ENCODE data around the gene RABGGTA. TPM values are rescaled to one million over a fixed set of nuclear protein-coding genes. Genes with fewer than 3 reads are reported as not detected.

Gene RABGGTA
- total RNA-seq, 1 donor from 2014 or later = 38.4 TPM

GRCh38 chr14:24269368-24269767 lies 2.0 kb downstream of the RABGGTA start:
- DNase-seq (ENCODE audit: low spot score) = no peak
- H3K36me3 Mint-ChIP-seq (ENCODE audit: low read depth) = peaks cover 28% of the 10 kb centered on the region
- H3K9me3 Mint-ChIP-seq = no peaks in the 10 kb centered on the region
- no peak overlapping the region for H3K4me3 Mint-ChIP-seq (ENCODE audit: low read depth)
- H3K27me3 Mint-ChIP-seq (ENCODE audit: low read depth) = no peaks in the 10 kb centered on the region
- intact Hi-C loops (cut with micrococcal nuclease) = no loop called here
- H3K27ac Mint-ChIP-seq = no peak overlapping the region
- peaks cover 30% of the 10 kb centered on the region for H3K4me1 Mint-ChIP-seq (ENCODE audit: low read depth)

- Mint-ChIP-seq H3K9me3 (no peaks in the 10 kb centered on the region), H3K27ac (no peak overlapping the region), H3K4me1 (ENCODE audit: low read depth) (peaks cover 19% of the 10 kb centered on the region), H3K27me3 (ENCODE audit: low read depth) (no peaks in the 10 kb centered on the region), H3K36me3 (ENCODE audit: low read depth) (peaks cover 28% of the 10 kb centered on the region), H3K4me3 (ENCODE audit: low read depth) (no peak overlapping the region)
- intact Hi-C loops (cut with micrococcal nuclease) = no loop called here
- no peak for DNase-seq (ENCODE audit: low spot score)
Observed at GRCh38 chr14:24268225-24268624, 3.2 kb downstream of the RABGGTA start.

- no peak overlapping the region for H3K27ac Mint-ChIP-seq
- H3K27me3 Mint-ChIP-seq (ENCODE audit: low read depth) = no peaks in the 10 kb centered on the region
- no peaks in the 10 kb centered on the region for H3K9me3 Mint-ChIP-seq
- H3K36me3 Mint-ChIP-seq (ENCODE audit: low read depth) = peaks cover 28% of the 10 kb centered on the region
- intact Hi-C loops (cut with micrococcal nuclease) = no loop called here
- H3K4me3 Mint-ChIP-seq (ENCODE audit: low read depth) = no peak overlapping the region
- H3K4me1 Mint-ChIP-seq (ENCODE audit: low read depth) = peaks cover 14% of the 10 kb centered on the region
- no peak for DNase-seq (ENCODE audit: low spot score)
Observed at GRCh38 chr14:24267516-24267915, 3.9 kb downstream of the RABGGTA start.

GRCh38 chr14:24266344-24267244 lies 4.8 kb downstream of the RABGGTA start:
- Mint-ChIP-seq H3K36me3 (ENCODE audit: low read depth) (peaks cover 28% of the 10 kb centered on the region), H3K4me1 (ENCODE audit: low read depth) (peaks cover 6% of the 10 kb centered on the region), H3K27ac (no peak overlapping the region), H3K4me3 (ENCODE audit: low read depth) (no peak overlapping the region), H3K27me3 (ENCODE audit: low read depth) (no peaks in the 10 kb centered on the region), H3K9me3 (no peaks in the 10 kb centered on the region)
- intact Hi-C loops (cut with micrococcal nuclease) = no loop called here
- no peak for DNase-seq (ENCODE audit: low spot score)

GRCh38 chr14:24264298-24264697 lies 7.1 kb downstream of the RABGGTA start:
- no peaks in the 10 kb centered on the region for H3K9me3 Mint-ChIP-seq
- H3K4me3 Mint-ChIP-seq (ENCODE audit: low read depth) = no peak overlapping the region
- DNase-seq (ENCODE audit: low spot score) = no peak
- no peak overlapping the region for H3K27ac Mint-ChIP-seq
- peaks cover 27% of the 10 kb centered on the region for H3K36me3 Mint-ChIP-seq (ENCODE audit: low read depth)
- intact Hi-C loops (cut with micrococcal nuclease) = no loop called here
- H3K4me1 Mint-ChIP-seq (ENCODE audit: low read depth) = no peaks in the 10 kb centered on the region
- H3K27me3 Mint-ChIP-seq (ENCODE audit: low read depth) = no peaks in the 10 kb centered on the region

GRCh38 chr14:24263848-24264247 lies 7.5 kb downstream of the RABGGTA start:
- DNase-seq (ENCODE audit: low spot score) = no peak
- Mint-ChIP-seq H3K4me1 (ENCODE audit: low read depth) (no peaks in the 10 kb centered on the region), H3K36me3 (ENCODE audit: low read depth) (peaks cover 25% of the 10 kb centered on the region), H3K4me3 (ENCODE audit: low read depth) (no peak overlapping the region), H3K27ac (no peak overlapping the region), H3K27me3 (ENCODE audit: low read depth) (no peaks in the 10 kb centered on the region), H3K9me3 (no peaks in the 10 kb centered on the region)
- intact Hi-C loops (cut with micrococcal nuclease) = no loop called here

- intact Hi-C loops (cut with micrococcal nuclease) = no loop called here
- Mint-ChIP-seq H3K27me3 (ENCODE audit: low read depth) (no peaks in the 10 kb centered on the region), H3K27ac (no peak within 1 kb of the TSS), H3K36me3 (ENCODE audit: low read depth) (peaks cover 18% of the 10 kb centered on the region), H3K4me1 (ENCODE audit: low read depth) (no peaks in the 10 kb centered on the region), H3K9me3 (no peaks in the 10 kb centered on the region), H3K4me3 (ENCODE audit: low read depth) (no peak within 1 kb of the TSS)
- DNase-seq (ENCODE audit: low spot score) = no peak
Observed at GRCh38 chr14:24262821-24263733, 8.3 kb downstream of the RABGGTA start, which contains the start of gene TGM1. Gene TGM1, minus strand, starts transcription at chr14:24263177. Its CDS starts 825 bp downstream, at chr14:24262352.

- Mint-ChIP-seq H3K9me3 (no peaks in the 10 kb centered on the region), H3K36me3 (ENCODE audit: low read depth) (peaks cover 13% of the 10 kb centered on the region), H3K27me3 (ENCODE audit: low read depth) (no peaks in the 10 kb centered on the region), H3K27ac (no peak overlapping the region), H3K4me1 (ENCODE audit: low read depth) (no peaks in the 10 kb centered on the region), H3K4me3 (ENCODE audit: low read depth) (no peak overlapping the region)
- intact Hi-C loops (cut with micrococcal nuclease) = no loop called here
- no peak for DNase-seq (ENCODE audit: low spot score)
Observed at GRCh38 chr14:24261969-24262327, 9.4 kb downstream of the RABGGTA start.

GRCh38 chr14:24261256-24261968 lies 10.0 kb downstream of the RABGGTA start:
- no peak for DNase-seq (ENCODE audit: low spot score)
- Mint-ChIP-seq H3K4me1 (ENCODE audit: low read depth) (no peaks in the 10 kb centered on the region), H3K27ac (no peak overlapping the region), H3K36me3 (ENCODE audit: low read depth) (peaks cover 8% of the 10 kb centered on the region), H3K27me3 (ENCODE audit: low read depth) (no peaks in the 10 kb centered on the region), H3K9me3 (no peaks in the 10 kb centered on the region), H3K4me3 (ENCODE audit: low read depth) (no peak overlapping the region)
- intact Hi-C loops (cut with micrococcal nuclease) = no loop called here

GRCh38 chr14:24260780-24261157 lies 10.6 kb downstream of the RABGGTA start:
- H3K9me3 Mint-ChIP-seq = no peaks in the 10 kb centered on the region
- no peaks in the 10 kb centered on the region for H3K27me3 Mint-ChIP-seq (ENCODE audit: low read depth)
- no peak overlapping the region for H3K27ac Mint-ChIP-seq
- no peaks in the 10 kb centered on the region for H3K4me1 Mint-ChIP-seq (ENCODE audit: low read depth)
- intact Hi-C loops (cut with micrococcal nuclease) = no loop called here
- H3K4me3 Mint-ChIP-seq (ENCODE audit: low read depth) = no peak overlapping the region
- no peak for DNase-seq (ENCODE audit: low spot score)
- H3K36me3 Mint-ChIP-seq (ENCODE audit: low read depth) = peaks cover 4% of the 10 kb centered on the region

GRCh38 chr14:24260026-24260779 lies 11.2 kb downstream of the RABGGTA start:
- no peak for DNase-seq (ENCODE audit: low spot score)
- Mint-ChIP-seq H3K27ac (no peak overlapping the region), H3K27me3 (ENCODE audit: low read depth) (no peaks in the 10 kb centered on the region), H3K4me3 (ENCODE audit: low read depth) (no peak overlapping the region), H3K9me3 (no peaks in the 10 kb centered on the region), H3K36me3 (ENCODE audit: low read depth) (peaks cover 7% of the 10 kb centered on the region), H3K4me1 (ENCODE audit: low read depth) (no peaks in the 10 kb centered on the region)
- intact Hi-C loops (cut with micrococcal nuclease) = no loop called here

Measured in activated T-helper 2 cell treated with anti-CD3 and anti-CD28 coated beads, Interferon-gamma antibody, Interleukin-2, Interleukin-4, amounts not matched to agents 10 μg/mL and 5 μg/mL and 100 μg/mL, durations not matched to agents 14 hours and 24 hours and 36 hours (primary cell).